OCI-LY1 (cell line): Measurements from ENCODE around the gene MYRF.

ENCODE experiments used
- H2AFZ ChIP-seq: fragments of 200-600 bp; sonication (generic), shearing (Covaris generic); 2 replicates; pipeline ENCODE4 v1.6.0; 2014; ENCODE audit warnings: antibody characterized with exemption, mild to moderate bottlenecking, low read length
- H3F3A ChIP-seq: fragments of 200-600 bp; sonication (generic), shearing (Covaris generic); 2 replicates; pipeline ENCODE4 v1.6.0; 2014; ENCODE audit warnings: mild to moderate bottlenecking, antibody characterized with exemption, low read length, moderate library complexity; ENCODE audit not compliant: insufficient read depth
- H3K27ac ChIP-seq: fragments of 200-600 bp; sonication (generic); 2 replicates; pipeline ENCODE4 v1.5.1; 2014; ENCODE audit warnings: low read length, mixed run types, mild to moderate bottlenecking, low read depth; ENCODE audit not compliant: poor library complexity, severe bottlenecking
- H3K27me3 ChIP-seq: fragments of 200-600 bp; sonication (generic); 2 replicates; pipeline ENCODE4 v1.6.0; 2014; ENCODE audit warnings: antibody characterized with exemption, mild to moderate bottlenecking, low read length, moderate library complexity; ENCODE audit not compliant: insufficient read depth
- H3K36me3 ChIP-seq: fragments of 200-600 bp; sonication (generic); 2 replicates; pipeline ENCODE4 v1.6.1; 2014; ENCODE audit warnings: mild to moderate bottlenecking, antibody characterized with exemption, low read length, moderate library complexity, mixed read lengths; ENCODE audit not compliant: insufficient read depth
- H3K4me1 ChIP-seq: fragments of 200-600 bp; sonication (generic); 2 replicates; pipeline ENCODE4 v1.5.1; 2014; ENCODE audit warnings: mild to moderate bottlenecking, low read length, moderate library complexity; ENCODE audit not compliant: insufficient read depth, severe bottlenecking
- H3K4me2 ChIP-seq: fragments of 200-600 bp; sonication (generic), shearing (Covaris generic); 2 replicates; pipeline ENCODE4 v1.6.1; 2014; ENCODE audit warnings: low read length
- H3K4me3 ChIP-seq: fragments of 200-600 bp; sonication (generic); 2 replicates; pipeline ENCODE4 v1.5.1; 2014; ENCODE audit warnings: low read length, low read depth, mild to moderate bottlenecking, mixed read lengths; ENCODE audit not compliant: poor library complexity, severe bottlenecking
- H3K79me2 ChIP-seq: fragments of 200-600 bp; shearing (Covaris generic); 2 replicates; pipeline ENCODE4 v1.6.1; 2016; ENCODE audit warnings: mixed run types, low read length, mixed read lengths; ENCODE audit not compliant: insufficient read depth
- H3K9ac ChIP-seq: fragments of 200-600 bp; sonication (generic), shearing (Covaris generic); 2 replicates; pipeline ENCODE4 v1.6.1; 2014; ENCODE audit warnings: mild to moderate bottlenecking, low read length, mixed read lengths
- H3K9me2 ChIP-seq: fragments of 200-600 bp; sonication (generic), shearing (Covaris generic); 2 replicates; pipeline ENCODE4 v1.6.1; 2014; ENCODE audit warnings: low read depth, mild to moderate bottlenecking, low read length, mixed read lengths
- H3K9me3 ChIP-seq: fragments of 200-600 bp; shearing (Covaris generic); 2 replicates; pipeline ENCODE4 v1.6.1; 2014; ENCODE audit warnings: low read length, mixed read lengths
- H4K20me1 ChIP-seq: fragments of 200-600 bp; sonication (generic), shearing (Covaris generic); 2 replicates; pipeline ENCODE4 v1.6.0; 2016; ENCODE audit warnings: mild to moderate bottlenecking, low read length; ENCODE audit not compliant: insufficient read depth
- EZH2 ChIP-seq: fragments of 200-600 bp; sonication (generic), shearing (Covaris generic); IDR thresholded peaks from 2 replicates; pipeline ENCODE4 v1.8.0; 2017; ENCODE audit warnings: borderline replicate concordance, mixed run types, mild to moderate bottlenecking, antibody characterized with exemption, low read length, moderate library complexity, mixed read lengths
- TF ChIP-seq, protein P1 (sequence below): fragments of 200-600 bp; sonication (generic), shearing (Covaris generic); IDR thresholded peaks from 2 replicates; pipeline ENCODE4 v1.5.1; 2017; ENCODE audit warnings: mild to moderate bottlenecking, antibody characterized with exemption, low read length, moderate library complexity, mixed read lengths

MYRF gene

DNA sequence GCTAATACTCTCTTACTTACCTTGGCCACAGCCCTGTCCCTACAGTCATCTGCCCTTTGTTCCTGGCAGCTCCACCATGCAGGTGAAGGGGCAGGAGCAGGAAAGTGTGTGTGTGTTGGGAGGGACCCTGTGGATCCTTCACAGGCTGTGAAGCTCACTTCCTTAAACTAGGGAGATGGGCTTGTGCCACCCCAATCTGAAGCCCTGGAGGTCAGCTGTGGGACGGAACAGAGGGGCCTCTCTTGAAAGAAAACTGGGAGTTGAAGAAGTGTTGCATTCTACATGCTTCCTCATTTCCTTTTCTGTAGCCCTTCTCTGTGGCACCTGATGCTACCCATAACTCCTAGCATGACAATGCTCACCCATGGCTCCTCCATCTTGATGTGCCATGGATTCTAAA lies 52.7 kb downstream of the MYRF start:
- Histone ChIP-seq H3K27ac (no peak overlapping the region), H3K36me3 (peaks cover 38% of the 10 kb centered on the region), H4K20me1 (no peaks in the 10 kb centered on the region), H3K9me3 (no peaks in the 10 kb centered on the region), H3K79me2 (no peaks in the 10 kb centered on the region), H3K4me3 (no peak overlapping the region), H3K9ac (no peak overlapping the region), H3K27me3 (no peaks in the 10 kb centered on the region), H3K9me2 (no peaks in the 10 kb centered on the region), H3F3A (no peaks in the 10 kb centered on the region), H3K4me2 (no peak overlapping the region), H3K4me1 (no peaks in the 10 kb centered on the region), H2AFZ (no peak overlapping the region)
- TF ChIP-seq EZH2: no peak
- TF ChIP-seq, protein P1, sequence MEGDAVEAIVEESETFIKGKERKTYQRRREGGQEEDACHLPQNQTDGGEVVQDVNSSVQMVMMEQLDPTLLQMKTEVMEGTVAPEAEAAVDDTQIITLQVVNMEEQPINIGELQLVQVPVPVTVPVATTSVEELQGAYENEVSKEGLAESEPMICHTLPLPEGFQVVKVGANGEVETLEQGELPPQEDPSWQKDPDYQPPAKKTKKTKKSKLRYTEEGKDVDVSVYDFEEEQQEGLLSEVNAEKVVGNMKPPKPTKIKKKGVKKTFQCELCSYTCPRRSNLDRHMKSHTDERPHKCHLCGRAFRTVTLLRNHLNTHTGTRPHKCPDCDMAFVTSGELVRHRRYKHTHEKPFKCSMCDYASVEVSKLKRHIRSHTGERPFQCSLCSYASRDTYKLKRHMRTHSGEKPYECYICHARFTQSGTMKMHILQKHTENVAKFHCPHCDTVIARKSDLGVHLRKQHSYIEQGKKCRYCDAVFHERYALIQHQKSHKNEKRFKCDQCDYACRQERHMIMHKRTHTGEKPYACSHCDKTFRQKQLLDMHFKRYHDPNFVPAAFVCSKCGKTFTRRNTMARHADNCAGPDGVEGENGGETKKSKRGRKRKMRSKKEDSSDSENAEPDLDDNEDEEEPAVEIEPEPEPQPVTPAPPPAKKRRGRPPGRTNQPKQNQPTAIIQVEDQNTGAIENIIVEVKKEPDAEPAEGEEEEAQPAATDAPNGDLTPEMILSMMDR: no peak

DNA sequence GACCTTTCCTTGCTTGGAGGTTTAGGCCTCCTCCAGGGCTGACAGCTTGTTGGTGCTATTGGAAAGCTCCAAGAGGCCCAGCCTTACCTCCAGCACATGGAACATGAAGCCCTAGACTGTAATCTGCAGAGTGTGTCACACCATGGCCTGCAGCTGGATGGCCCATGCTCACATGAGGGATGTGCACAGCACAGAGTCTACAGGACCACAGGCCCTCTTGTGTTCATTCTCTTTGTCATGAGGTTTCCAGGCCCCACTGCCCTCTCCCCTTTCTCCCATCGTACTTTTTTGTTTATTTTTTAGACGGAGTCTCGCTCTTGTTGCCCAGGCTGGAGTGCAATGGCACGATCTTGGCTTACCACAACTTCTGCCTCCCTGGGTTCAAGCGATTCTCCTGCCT lies 54.3 kb downstream of the MYRF start:
- Histone ChIP-seq H3K27me3 (no peaks in the 10 kb centered on the region), H3K4me1 (no peaks in the 10 kb centered on the region), H2AFZ (no peak overlapping the region), H3K9me3 (no peaks in the 10 kb centered on the region), H4K20me1 (no peaks in the 10 kb centered on the region), H3F3A (no peaks in the 10 kb centered on the region), H3K9me2 (no peaks in the 10 kb centered on the region), H3K4me2 (no peak overlapping the region), H3K9ac (no peak overlapping the region), H3K4me3 (no peak overlapping the region), H3K79me2 (no peaks in the 10 kb centered on the region), H3K36me3 (peaks cover 48% of the 10 kb centered on the region), H3K27ac (no peak overlapping the region)
- TF ChIP-seq EZH2: no peak

DNA sequence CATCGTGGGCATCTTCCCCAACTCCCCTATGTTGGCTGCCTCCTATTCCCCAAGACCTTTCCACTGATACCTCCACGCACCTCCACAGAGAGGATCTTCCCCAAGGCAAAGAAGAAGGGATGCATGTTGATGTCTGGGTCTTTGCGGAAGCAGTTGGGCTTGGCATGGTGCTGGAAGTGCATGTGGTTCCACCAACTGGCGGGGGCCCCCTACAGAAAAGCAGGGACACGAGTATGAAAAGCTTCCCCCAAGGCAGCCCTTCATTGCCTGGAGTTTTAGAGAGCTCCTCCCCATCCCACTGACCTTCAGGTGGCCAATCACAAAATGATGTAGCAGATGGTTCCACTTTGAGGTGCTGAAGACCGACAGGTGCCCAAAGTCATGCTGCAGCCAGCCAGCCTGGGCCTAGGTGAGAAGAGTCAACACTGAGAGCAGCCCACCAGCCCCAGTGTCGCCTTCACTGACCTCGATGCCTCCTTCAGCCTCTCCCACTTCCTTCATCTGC lies 58.3 kb downstream of the MYRF start:
- Histone ChIP-seq H3K27me3 (no peaks in the 10 kb centered on the region), H3K9me2 (no peaks in the 10 kb centered on the region), H2AFZ (no peak overlapping the region), H3K36me3 (peaks cover 46% of the 10 kb centered on the region), H3F3A (no peaks in the 10 kb centered on the region), H3K9ac (no peak overlapping the region), H3K4me3 (no peak overlapping the region), H3K4me2 (no peak overlapping the region), H3K27ac (no peak overlapping the region), H3K79me2 (no peaks in the 10 kb centered on the region), H3K9me3 (no peaks in the 10 kb centered on the region), H4K20me1 (no peaks in the 10 kb centered on the region), H3K4me1 (peaks cover 13% of the 10 kb centered on the region)
- TF ChIP-seq, protein P1: no peak
- TF ChIP-seq EZH2: no peak

DNA sequence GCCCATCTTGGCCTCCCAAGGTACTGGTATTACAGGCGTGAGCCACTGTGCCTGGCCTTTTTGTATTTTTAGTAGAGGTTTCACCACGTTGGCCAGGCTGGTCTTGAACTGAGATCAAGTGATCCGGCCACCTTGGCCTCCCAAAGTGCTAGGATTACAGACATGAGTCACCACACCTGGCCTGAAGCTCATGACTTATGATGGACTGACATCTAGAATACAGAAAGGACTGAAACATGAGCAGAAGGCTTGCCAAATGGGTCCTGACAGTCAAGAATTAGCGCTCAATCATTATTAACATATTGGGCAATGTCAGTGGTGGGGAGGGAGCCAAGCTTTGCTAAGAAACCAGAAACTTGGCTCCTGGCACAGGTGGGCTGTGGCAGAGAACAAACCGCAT lies 59.4 kb downstream of the MYRF start:
- Histone ChIP-seq H3F3A (no peaks in the 10 kb centered on the region), H3K4me1 (peaks cover 19% of the 10 kb centered on the region), H3K27ac (no peak overlapping the region), H4K20me1 (no peaks in the 10 kb centered on the region), H3K9me2 (no peaks in the 10 kb centered on the region), H2AFZ (no peak overlapping the region), H3K9ac (no peak overlapping the region), H3K4me2 (no peak overlapping the region), H3K9me3 (no peaks in the 10 kb centered on the region), H3K79me2 (no peaks in the 10 kb centered on the region), H3K27me3 (no peaks in the 10 kb centered on the region), H3K36me3 (peaks cover 40% of the 10 kb centered on the region), H3K4me3 (no peak overlapping the region)
- TF ChIP-seq, protein P1: no peak
- TF ChIP-seq EZH2: no peak
